ENCODE results near the gene TMF1. TPM values are rescaled to one million over a fixed set of nuclear protein-coding genes. Genes with fewer than 3 reads are reported as not detected.

Gene TMF1
- polyA plus RNA-seq, 1 of the 3 experiments (the other 2 are of a cell fraction), result 3.2 TPM

DNA sequence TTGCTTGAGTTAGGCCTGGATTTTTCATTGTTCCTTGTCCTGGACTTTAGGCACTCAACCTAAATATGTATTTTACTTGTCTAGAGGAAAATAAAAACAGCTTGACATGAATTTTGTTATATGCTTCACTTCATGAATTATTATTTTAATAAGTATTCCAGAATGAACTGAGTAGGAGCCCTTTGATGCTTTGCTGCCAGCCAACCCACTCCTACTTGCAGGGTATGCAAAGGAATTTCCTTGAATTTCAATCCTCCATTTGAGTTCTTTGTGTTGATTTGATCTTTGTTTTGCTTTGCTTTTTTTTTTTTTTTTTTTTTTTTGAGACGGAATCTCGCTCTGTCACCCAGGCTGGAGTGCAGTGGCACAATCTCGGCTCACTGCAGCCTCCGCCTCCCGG is 44.2 kb upstream of the TMF1 start:
- no peak overlapping the region for H3K9ac ChIP-seq
- no peak overlapping the region for H3K4me3 ChIP-seq (ENCODE audit: low read depth in 2 of 2, low read length in 1 of 2)
- no peak overlapping the region for H3K4me2 ChIP-seq
- CTCF ChIA-PET, result no interaction called here
- H3K9me3 ChIP-seq, result no peaks in the 10 kb centered on the region
- POLR2A ChIA-PET, result no interaction called here
- peaks cover 89% of the 10 kb centered on the region for H3K79me2 ChIP-seq (ENCODE audit: insufficient read depth)
- WGBS (ENCODE audit: low lambda C conversion rate), result 100% methylated on average over 1 of the region's 5 CpGs
- no peak overlapping the region for H2AFZ ChIP-seq (ENCODE audit: low read depth)
- no peak for TF ChIP-seq JUND (IDR thresholded peaks at IDR 0.05)
- TF ChIP-seq, protein P1, sequence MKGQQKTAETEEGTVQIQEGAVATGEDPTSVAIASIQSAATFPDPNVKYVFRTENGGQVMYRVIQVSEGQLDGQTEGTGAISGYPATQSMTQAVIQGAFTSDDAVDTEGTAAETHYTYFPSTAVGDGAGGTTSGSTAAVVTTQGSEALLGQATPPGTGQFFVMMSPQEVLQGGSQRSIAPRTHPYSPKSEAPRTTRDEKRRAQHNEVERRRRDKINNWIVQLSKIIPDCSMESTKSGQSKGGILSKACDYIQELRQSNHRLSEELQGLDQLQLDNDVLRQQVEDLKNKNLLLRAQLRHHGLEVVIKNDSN (IDR thresholded peaks at IDR 0.05; ENCODE audit: borderline replicate concordance, low read depth), result no peak
- no peak for TF ChIP-seq TAF1 (IDR thresholded peaks at IDR 0.05; ENCODE audit: borderline replicate concordance, low read depth, low read length)
- TF ChIP-seq FOXJ3 (CRISPR knock-in tag; IDR thresholded peaks at IDR 0.05), result no peak
- TF ChIP-seq FOXM1 (IDR thresholded peaks at IDR 0.05; ENCODE audit: low read depth), result no peak
- TF ChIP-seq, protein P2, sequence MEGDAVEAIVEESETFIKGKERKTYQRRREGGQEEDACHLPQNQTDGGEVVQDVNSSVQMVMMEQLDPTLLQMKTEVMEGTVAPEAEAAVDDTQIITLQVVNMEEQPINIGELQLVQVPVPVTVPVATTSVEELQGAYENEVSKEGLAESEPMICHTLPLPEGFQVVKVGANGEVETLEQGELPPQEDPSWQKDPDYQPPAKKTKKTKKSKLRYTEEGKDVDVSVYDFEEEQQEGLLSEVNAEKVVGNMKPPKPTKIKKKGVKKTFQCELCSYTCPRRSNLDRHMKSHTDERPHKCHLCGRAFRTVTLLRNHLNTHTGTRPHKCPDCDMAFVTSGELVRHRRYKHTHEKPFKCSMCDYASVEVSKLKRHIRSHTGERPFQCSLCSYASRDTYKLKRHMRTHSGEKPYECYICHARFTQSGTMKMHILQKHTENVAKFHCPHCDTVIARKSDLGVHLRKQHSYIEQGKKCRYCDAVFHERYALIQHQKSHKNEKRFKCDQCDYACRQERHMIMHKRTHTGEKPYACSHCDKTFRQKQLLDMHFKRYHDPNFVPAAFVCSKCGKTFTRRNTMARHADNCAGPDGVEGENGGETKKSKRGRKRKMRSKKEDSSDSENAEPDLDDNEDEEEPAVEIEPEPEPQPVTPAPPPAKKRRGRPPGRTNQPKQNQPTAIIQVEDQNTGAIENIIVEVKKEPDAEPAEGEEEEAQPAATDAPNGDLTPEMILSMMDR (IDR thresholded peaks at IDR 0.05), result no peak
- TF ChIP-seq TEAD4 (IDR thresholded peaks at IDR 0.05; ENCODE audit: borderline replicate concordance, insufficient read depth), result no peak
- TF ChIP-seq GATA2 (CRISPR knock-in tag; IDR thresholded peaks at IDR 0.05), result no peak
- TF ChIP-seq, protein P3, sequence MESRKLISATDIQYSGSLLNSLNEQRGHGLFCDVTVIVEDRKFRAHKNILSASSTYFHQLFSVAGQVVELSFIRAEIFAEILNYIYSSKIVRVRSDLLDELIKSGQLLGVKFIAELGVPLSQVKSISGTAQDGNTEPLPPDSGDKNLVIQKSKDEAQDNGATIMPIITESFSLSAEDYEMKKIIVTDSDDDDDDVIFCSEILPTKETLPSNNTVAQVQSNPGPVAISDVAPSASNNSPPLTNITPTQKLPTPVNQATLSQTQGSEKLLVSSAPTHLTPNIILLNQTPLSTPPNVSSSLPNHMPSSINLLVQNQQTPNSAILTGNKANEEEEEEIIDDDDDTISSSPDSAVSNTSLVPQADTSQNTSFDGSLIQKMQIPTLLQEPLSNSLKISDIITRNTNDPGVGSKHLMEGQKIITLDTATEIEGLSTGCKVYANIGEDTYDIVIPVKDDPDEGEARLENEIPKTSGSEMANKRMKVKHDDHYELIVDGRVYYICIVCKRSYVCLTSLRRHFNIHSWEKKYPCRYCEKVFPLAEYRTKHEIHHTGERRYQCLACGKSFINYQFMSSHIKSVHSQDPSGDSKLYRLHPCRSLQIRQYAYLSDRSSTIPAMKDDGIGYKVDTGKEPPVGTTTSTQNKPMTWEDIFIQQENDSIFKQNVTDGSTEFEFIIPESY (IDR thresholded peaks at IDR 0.05; ENCODE audit: borderline replicate concordance, low read depth), result no peak
- no peak for TF ChIP-seq POLR2AphosphoS5 (IDR thresholded peaks at IDR 0.05; ENCODE audit: low read depth, low read length)
- TF ChIP-seq NRF1 (IDR thresholded peaks at IDR 0.05; ENCODE audit: low read depth, low read length), result no peak
- TF ChIP-seq GABPA (IDR thresholded peaks at IDR 0.05; ENCODE audit: low read depth), result no peak
- no peak for TF ChIP-seq FOSL2 (IDR thresholded peaks at IDR 0.05; ENCODE audit: borderline replicate concordance, low read depth)
- H3F3A ChIP-seq (replicated peaks; ENCODE audit: insufficient read depth), result peaks cover 19% of the 10 kb centered on the region
- peaks cover 0 to 8% of the 10 kb centered on the region in 2 experiments; a peak in 1 of 4 replicates for H3K4me1 ChIP-seq (ENCODE audit: control insufficient read depth in 1 of 2, insufficient read depth in 2 of 2, low read depth in 1 of 2, low read length in 1 of 2)
- DNase-seq, result no peak
- no peak overlapping the region for H3K27ac ChIP-seq (ENCODE audit: low read depth in 2 of 2, low read length in 1 of 2)
- peaks cover 0 to 39% of the 10 kb centered on the region in 2 experiments for H3K36me3 ChIP-seq (replicated peaks in 1 of 2; ENCODE audit: control insufficient read depth in 1 of 2, insufficient read depth in 2 of 2, low read length in 1 of 2)
- no peaks in the 10 kb centered on the region for H3K9me2 ChIP-seq
- H4K20me1 ChIP-seq (ENCODE audit: insufficient read depth), result peaks cover 45% of the 10 kb centered on the region
- H3K27me3 ChIP-seq (ENCODE audit: insufficient read depth), result no peaks in the 10 kb centered on the region

DNA sequence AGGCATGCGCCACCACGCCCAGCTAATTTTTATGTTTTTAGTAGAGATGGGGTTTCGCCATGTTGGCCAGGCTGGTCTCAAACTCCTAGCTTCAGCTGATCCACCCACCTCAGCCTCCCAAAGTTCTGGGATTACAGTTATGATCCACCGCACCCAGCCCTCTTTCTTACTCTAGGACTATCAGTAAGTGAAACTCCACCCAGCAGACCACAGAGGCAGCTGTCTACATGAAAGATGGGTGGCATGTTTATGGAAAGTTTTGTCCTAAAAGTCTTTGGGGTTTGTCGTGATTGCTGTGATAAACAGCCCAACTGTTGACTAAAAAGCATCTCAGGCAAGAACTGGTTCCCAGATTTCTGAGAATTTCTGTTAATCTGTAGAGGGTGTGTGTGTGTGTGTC is 43.5 kb upstream of the TMF1 start:
- Histone ChIP-seq H3K79me2 (ENCODE audit: insufficient read depth) (peaks cover 89% of the 10 kb centered on the region), H2AFZ (ENCODE audit: low read depth) (no peak overlapping the region), H3F3A (replicated peaks; ENCODE audit: insufficient read depth) (peaks cover 19% of the 10 kb centered on the region), H3K4me2 (no peak overlapping the region), H3K27ac (ENCODE audit: low read depth in 2 of 2, low read length in 1 of 2) (no peak overlapping the region), H4K20me1 (ENCODE audit: insufficient read depth) (peaks cover 51% of the 10 kb centered on the region), H3K27me3 (ENCODE audit: insufficient read depth) (no peaks in the 10 kb centered on the region), H3K4me1 (ENCODE audit: control insufficient read depth in 1 of 2, insufficient read depth in 2 of 2, low read depth in 1 of 2, low read length in 1 of 2) (peaks cover 0 to 8% of the 10 kb centered on the region in 2 experiments; a peak in 2 of 4 replicates), H3K9me2 (no peaks in the 10 kb centered on the region), H3K9me3 (no peaks in the 10 kb centered on the region), H3K4me3 (ENCODE audit: low read depth in 2 of 2, low read length in 1 of 2) (no peak overlapping the region), H3K9ac (no peak overlapping the region), H3K36me3 (replicated peaks in 1 of 2; ENCODE audit: control insufficient read depth in 1 of 2, insufficient read depth in 2 of 2, low read length in 1 of 2) (peaks cover 0 to 37% of the 10 kb centered on the region in 2 experiments)
- ChIA-PET CTCF (interaction anchor here (2.4 kb wide), 1 partner anchor 25 kb away, joined by 8 read pairs; no protein-coding TSS in a partner anchor), POLR2A (no interaction called here)
- 93% methylated on average over 5 of the region's 5 CpGs for WGBS (ENCODE audit: low lambda C conversion rate)
- DNase-seq, result no peak
- TF ChIP-seq RXRA (IDR thresholded peaks at IDR 0.05; ENCODE audit: borderline replicate concordance, low read depth) (no peak), FOXM1 (IDR thresholded peaks at IDR 0.05; ENCODE audit: low read depth) (no peak), SIN3A (IDR thresholded peaks at IDR 0.05; ENCODE audit: borderline replicate concordance, low read depth, low read length) (no peak), YY1 (IDR thresholded peaks at IDR 0.05; ENCODE audit: low read depth) (no peak), NRF1 (IDR thresholded peaks at IDR 0.05; ENCODE audit: low read depth, low read length) (no peak), MXI1 (IDR thresholded peaks at IDR 0.05; ENCODE audit: low read depth, low read length) (no peak)
- TF ChIP-seq, protein P3 (IDR thresholded peaks at IDR 0.05; ENCODE audit: borderline replicate concordance, low read depth), result no peak
